Activated naive CD4-positive, alpha-beta T cell treated with anti-CD3 and anti-CD28 coated beads, Interleukin-2, amount 50 U/mL, for 16 hours (primary cell): Measurements from ENCODE around the gene INPPL1.

ENCODE experiments used
- DNase-seq: peaks from one replicate; pipeline ENCODE4 v3.0.0-alpha.2; 2020

INPPL1 gene

GRCh38 chr11:72232260-72233055, 7.9 kb downstream of the INPPL1 start:
- DNase-seq, result no peak

- DNase-seq, result no peak
Measured at GRCh38 chr11:72233056-72233772, 8.6 kb downstream of the INPPL1 start.

- DNase-seq, result no peak
Measured at GRCh38 chr11:72233773-72234513, 9.4 kb downstream of the INPPL1 start.

- no peak for DNase-seq
Measured at GRCh38 chr11:72234514-72234830, 9.9 kb downstream of the INPPL1 start.

- DNase-seq, result no peak
Measured at GRCh38 chr11:72234920-72235319, 10.4 kb downstream of the INPPL1 start.

GRCh38 chr11:72235351-72236057, 10.9 kb downstream of the INPPL1 start:
- no peak for DNase-seq

GRCh38 chr11:72236083-72236697, 11.6 kb downstream of the INPPL1 start:
- DNase-seq, result no peak

- DNase-seq, result no peak
Measured at GRCh38 chr11:72236774-72237111, 12.2 kb downstream of the INPPL1 start.

GRCh38 chr11:72237112-72237931, 12.8 kb downstream of the INPPL1 start:
- no peak for DNase-seq

GRCh38 chr11:72238040-72238450, 13.5 kb downstream of the INPPL1 start:
- no peak for DNase-seq

GRCh38 chr11:72238492-72239312, 14.1 kb downstream of the INPPL1 start:
- DNase-seq, result no peak

- no peak for DNase-seq
Measured at GRCh38 chr11:72239313-72239848, 14.8 kb downstream of the INPPL1 start.

GRCh38 chr11:72239849-72240460, 15.4 kb downstream of the INPPL1 start:
- DNase-seq, result no peak

GRCh38 chr11:72240461-72241290, 16.1 kb downstream of the INPPL1 start:
- no peak for DNase-seq

- no peak for DNase-seq
Measured at GRCh38 chr11:72241291-72241781, 16.8 kb downstream of the INPPL1 start.

GRCh38 chr11:72242141-72242540, 17.6 kb downstream of the INPPL1 start:
- no peak for DNase-seq

GRCh38 chr11:72243173-72244059, 18.8 kb downstream of the INPPL1 start:
- no peak for DNase-seq

GRCh38 chr11:72244060-72244360, 19.4 kb downstream of the INPPL1 start, which contains the start of gene PHOX2A:
Gene PHOX2A (minus strand): TSS chr11:72244176. CDS start chr11:72244004, 172 bp downstream.
- no peak for DNase-seq
